Astrocyte of the spinal cord (primary cell): Measurements from ENCODE around the gene PAK5.

Experiments
- DNase-seq: peaks from one replicate; pipeline ENCODE4 v3.0.0; 2011; ENCODE audit warnings: low read depth, low spot score
- H3K4me3 ChIP-seq: 2 replicates; pipeline ENCODE4 v1.5.1; 2011; ENCODE audit warnings: low read depth, mild to moderate bottlenecking, low read length, moderate library complexity
- in situ Hi-C: cut with HindIII; loops from 2 replicates; pipeline ENCODE4 v1.10.0; 2017; ENCODE audit warnings: low sequenced_read_pairs
- TF ChIP-seq, protein P1 (sequence below): IDR thresholded peaks from 2 replicates; pipeline ENCODE4 v1.5.1; 2012; ENCODE audit warnings: low read depth, mild to moderate bottlenecking, low read length, inconsistent platforms

Gene PAK5

DNA sequence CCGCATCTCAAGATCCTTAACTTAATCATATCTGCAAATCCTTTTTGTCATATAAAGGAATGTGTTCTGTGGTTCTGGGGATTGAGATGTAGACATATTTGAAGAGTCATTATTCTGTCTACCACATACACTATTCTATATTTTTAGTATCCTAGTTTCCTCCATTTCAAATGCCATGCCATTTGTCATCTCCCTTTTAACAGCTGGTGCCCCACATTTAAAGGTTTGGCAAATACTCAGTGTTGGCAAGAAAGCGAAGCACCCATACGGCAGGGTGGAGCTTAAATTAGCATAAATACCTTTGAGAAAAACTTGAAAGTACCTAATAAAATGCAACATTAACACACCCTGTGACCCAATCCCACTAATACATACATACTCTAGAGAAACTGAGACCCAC is 31.7 kb downstream of the PAK5 start:
- DNase-seq, result no peak
- in situ Hi-C loops, result no loop called here
- TF ChIP-seq, protein P1, sequence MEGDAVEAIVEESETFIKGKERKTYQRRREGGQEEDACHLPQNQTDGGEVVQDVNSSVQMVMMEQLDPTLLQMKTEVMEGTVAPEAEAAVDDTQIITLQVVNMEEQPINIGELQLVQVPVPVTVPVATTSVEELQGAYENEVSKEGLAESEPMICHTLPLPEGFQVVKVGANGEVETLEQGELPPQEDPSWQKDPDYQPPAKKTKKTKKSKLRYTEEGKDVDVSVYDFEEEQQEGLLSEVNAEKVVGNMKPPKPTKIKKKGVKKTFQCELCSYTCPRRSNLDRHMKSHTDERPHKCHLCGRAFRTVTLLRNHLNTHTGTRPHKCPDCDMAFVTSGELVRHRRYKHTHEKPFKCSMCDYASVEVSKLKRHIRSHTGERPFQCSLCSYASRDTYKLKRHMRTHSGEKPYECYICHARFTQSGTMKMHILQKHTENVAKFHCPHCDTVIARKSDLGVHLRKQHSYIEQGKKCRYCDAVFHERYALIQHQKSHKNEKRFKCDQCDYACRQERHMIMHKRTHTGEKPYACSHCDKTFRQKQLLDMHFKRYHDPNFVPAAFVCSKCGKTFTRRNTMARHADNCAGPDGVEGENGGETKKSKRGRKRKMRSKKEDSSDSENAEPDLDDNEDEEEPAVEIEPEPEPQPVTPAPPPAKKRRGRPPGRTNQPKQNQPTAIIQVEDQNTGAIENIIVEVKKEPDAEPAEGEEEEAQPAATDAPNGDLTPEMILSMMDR, result no peak
- H3K4me3 ChIP-seq, result no peak overlapping the region

DNA sequence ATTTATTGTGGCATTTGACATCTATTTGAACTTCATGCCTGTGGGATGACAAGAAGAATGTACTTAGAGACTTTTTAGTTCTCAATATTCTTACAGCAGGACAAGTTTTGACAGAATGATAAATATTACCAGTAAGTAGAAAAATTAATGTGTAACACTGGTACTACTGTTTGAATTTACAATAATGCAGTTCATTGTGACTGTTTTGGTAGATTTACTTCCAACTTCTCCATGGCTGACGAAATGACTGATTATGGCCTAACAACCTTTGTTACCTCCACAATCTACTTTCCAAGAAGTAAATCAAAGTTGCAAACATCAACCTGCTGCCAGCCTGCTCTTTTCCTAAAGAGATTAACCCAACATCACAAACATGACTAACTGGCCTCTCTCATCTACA is 38.5 kb downstream of the PAK5 start:
- no peak overlapping the region for H3K4me3 ChIP-seq
- DNase-seq, result no peak
- TF ChIP-seq, protein P1, result no peak
- in situ Hi-C loops, result no loop called here

DNA sequence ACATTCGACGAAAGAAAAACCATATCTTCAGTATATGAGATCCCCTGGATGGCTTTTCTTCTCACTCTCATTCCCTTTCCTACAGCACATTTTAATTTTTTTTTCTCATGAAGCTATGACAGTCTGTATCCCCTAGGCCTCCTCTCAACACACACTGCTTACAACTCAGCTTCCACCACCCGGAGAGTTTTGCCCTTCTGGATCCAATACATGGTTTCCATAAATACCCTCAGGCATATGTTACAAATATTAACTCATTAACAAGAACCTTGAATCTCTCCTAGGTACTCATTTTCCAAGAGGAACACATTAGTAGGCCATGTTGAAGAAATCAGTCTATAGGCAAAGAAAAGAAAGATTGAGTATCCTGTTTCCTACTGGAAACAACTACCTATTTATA is 44.0 kb downstream of the PAK5 start:
- TF ChIP-seq, protein P1, result no peak
- H3K4me3 ChIP-seq, result no peak overlapping the region
- in situ Hi-C loops, result no loop called here
- no peak for DNase-seq

DNA sequence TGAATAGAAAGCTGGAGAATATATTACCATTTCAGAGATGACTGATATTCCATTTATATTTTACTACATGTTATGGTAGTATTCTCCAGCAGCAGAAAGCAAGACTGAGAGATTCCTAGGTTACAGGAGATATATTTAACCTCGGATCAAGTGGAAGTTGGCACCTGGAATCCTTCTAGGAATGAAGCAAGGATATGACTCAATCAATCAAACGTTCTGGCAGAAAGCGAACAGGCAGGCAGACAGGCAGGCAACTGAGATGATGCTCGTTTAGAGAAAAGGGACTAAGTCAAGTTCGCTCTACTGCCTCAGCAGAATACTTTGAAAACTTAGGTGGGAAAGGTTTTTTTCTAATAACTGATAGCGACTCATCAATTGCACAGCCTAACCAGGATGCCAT is 46.2 kb downstream of the PAK5 start:
- TF ChIP-seq, protein P1, result no peak
- no peak overlapping the region for H3K4me3 ChIP-seq
- in situ Hi-C loops, result no loop called here
- DNase-seq, result no peak

DNA sequence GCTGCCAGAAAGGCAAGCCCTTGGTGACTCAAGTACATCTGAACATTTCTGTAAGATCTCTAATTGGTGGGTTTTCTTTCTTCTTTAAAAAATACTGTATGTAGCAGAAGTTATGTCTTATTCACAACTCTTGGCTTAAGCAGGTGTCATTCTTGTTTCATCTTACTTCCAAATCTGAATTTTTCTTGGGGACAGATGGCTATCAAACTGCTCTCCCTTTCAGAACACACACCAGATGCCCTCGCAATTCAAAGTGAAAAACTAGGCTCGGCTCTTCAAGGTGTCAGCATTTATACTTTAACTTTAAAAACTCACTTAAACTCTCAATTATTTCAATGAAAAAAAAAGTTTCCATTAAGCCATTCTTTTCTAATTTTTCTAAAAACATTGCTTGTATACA is 49.7 kb downstream of the PAK5 start:
- no peak for DNase-seq
- in situ Hi-C loops, result no loop called here
- no peak overlapping the region for H3K4me3 ChIP-seq
- TF ChIP-seq, protein P1, result no peak

DNA sequence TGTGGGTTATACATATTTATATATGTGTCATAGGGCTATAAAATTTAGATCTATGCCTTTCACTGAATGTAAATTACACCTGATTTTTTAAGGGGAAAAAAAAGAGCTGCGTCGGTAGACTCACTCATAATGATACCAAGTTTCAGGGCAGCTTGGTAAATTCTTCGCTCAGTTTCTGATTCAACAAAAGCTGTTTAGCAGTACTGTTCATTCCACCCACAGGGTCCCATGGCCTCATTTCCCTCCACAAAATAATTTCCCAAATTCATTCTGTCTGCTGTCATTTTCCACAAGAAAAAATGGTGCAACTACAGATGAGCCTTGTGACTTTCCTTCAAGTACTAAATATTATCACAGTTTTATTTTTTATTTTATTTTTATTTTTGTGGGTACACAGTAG is 63.7 kb downstream of the PAK5 start:
- in situ Hi-C loops, result no loop called here
- no peak overlapping the region for H3K4me3 ChIP-seq
- TF ChIP-seq, protein P1, result no peak
- DNase-seq, result no peak

DNA sequence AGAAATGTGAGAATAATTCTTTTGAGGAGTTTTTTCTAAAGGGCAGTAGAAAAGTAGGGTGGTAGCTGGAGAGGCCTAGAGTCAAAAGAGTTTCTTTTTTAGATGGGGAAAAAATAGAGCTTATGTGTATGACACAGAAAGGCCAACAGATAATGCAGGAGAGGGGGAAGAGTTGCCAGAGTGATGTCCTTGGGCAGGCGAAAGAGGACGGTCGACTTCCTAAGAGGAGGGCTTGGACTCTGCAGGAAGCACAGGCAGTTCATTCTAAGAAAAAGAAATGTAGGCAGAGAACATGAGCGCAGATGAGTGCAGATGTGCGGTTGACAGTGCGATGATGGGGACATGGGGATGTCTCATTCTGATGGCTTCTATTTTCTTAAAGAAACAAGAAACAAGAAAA is 68.9 kb downstream of the PAK5 start:
- no peak for DNase-seq
- no peak overlapping the region for H3K4me3 ChIP-seq
- TF ChIP-seq, protein P1, result no peak
- in situ Hi-C loops, result no loop called here
